HG02981 (cell line): ENCODE measurements around the gene PSMD12.
"Not testable (repeated sequence)": the region's sequence is repeated elsewhere in the genome, so short reads cannot be mapped to it uniquely, and the experiment has no call there.

Source experiments
- ATAC-seq: cut with Tn5 transposase; IDR thresholded peaks from one replicate; pipeline ENCODE4 v1.9.1; 2021; ENCODE audit warnings: mild to moderate bottlenecking, moderate library complexity; ENCODE audit not compliant: unreplicated experiment

Gene PSMD12

DNA sequence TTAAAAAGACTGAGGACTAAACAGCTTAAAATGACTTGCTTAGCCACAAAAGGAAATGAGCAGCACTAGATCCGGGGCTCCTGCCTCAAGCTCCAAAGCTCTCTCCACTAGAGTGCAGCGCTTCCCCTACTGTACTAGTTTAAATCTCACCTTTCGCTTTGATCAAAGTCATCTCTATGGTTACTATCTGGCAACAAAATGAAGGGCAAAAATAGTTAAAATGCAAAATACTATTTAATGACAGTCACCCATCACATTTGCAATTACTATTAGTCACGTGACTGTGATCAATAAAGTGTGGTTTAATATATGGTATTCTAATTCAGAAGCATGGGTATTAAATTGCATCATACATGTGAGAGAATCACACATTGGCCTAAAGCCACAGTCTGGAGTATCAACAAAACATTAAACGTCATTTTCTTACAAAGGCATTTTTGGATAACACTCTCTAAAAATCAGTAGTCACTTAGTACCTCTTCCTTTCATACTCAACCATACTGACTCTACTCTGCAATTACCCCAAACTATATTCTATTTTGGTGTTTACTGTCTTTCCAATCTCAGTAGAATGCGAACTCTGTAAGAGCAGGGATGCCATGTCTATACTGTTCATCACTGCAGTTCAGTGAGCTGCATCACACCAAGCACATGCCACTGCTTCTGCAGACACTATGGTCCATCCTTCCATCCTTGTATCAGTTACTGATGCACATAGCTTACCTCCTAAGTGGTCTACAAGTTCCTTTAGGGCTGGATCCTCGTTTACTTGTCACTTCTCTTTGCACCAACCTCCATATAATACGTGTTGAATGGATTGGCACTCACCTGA lies 6.2 kb downstream of the PSMD12 start:
- ATAC-seq, result no peak

DNA sequence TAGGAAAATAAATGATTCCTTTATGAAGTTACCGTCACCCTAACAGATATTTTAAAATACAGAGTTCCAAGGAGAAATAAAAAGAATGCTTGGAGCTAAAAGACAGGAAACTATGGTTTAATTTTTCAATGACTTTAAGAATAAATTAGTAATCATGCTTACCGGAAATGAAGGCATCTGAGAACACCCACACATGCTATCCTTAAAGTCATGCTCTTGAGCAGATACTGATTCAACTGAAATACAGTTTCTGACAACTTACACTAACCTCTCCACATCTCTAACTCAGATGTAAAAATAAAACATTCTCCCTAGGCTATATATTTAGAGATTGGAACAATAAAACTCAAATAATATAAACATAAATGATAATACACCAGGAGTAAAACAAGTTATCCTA lies 7.8 kb downstream of the PSMD12 start:
- no peak for ATAC-seq

DNA sequence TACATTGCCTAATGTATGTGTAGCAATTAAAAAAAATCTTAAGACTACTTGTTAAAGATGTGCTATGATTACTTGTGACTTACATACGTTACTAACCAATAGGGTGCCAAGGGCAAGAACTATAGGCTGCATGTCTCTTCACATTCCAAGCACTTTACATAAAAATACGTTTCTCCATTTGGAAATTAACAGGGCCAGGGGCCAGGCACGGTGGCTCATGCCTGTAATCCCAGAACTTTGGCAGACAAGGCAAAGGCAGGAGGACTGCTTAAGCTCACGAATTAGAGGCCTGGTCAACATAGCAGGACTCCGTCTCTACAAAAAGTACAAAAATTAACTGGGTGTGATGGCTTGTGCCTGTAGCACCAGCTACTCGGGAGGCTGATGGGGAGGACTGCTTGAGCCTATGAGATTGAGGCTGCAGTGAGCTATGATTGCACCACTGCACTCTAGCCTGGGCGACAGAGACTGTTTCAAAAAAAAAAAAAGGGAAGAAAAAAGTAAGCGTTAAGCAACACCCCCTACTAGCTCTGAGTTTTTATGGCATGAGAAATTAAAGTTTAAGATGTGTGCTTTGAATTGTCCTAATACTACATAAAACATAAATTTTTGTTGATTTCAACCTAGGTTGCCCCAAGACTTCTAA lies 12.3 kb downstream of the PSMD12 start:
- no peak for ATAC-seq

GRCh38 chr17:67353161-67353560 lies 13.2 kb downstream of the PSMD12 start:
- no peak for ATAC-seq

- no peak for ATAC-seq
Observed at GRCh38 chr17:67349420-67349819, 17.0 kb downstream of the PSMD12 start.

DNA sequence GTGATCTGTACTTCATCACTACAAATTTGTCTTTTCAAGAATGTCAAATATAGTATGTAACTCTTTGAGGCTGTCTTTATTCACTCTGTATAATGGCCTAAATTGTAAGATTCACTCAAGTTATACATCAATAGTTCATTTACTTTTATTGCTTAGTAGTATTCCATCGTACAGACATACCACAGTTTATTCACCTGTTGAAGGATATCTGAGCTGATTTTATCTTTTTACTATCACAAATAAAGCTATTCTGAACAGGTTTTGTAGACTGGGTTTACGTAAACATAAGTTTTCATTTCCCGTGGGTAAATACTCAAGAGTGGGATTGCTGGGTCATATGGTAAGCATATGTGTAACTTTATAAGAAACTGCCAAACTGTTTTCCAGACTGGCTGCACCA lies 18.6 kb downstream of the PSMD12 start:
- no peak for ATAC-seq

GRCh38 chr17:67343237-67343636 lies 23.1 kb downstream of the PSMD12 start:
- ATAC-seq, result no peak

DNA sequence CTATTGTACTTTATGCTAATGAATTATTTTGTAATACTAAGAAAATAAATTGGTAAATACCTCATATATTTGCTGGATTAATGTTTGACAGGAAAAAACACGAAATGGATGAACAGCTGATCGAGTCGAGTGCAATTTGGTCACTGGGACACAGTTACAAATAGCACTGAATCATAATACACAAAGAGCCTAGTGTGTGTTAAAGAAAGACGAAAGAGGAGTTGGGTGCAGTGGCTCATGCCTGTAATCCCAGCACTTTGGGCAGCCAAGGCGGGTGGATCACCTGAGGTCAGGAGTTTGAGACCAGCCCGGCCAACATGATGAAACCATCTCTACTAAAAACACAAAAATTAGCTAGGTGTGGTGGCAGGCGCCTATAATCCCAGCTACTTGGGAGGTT lies 28.0 kb downstream of the PSMD12 start:
- ATAC-seq, result not testable (repeated sequence)

GRCh38 chr17:67336859-67337258 lies 29.5 kb downstream of the PSMD12 start:
- no peak for ATAC-seq

- no peak for ATAC-seq
Observed at GRCh38 chr17:67335245-67335835, 31.0 kb downstream of the PSMD12 start.

- ATAC-seq, result not testable (repeated sequence)
Observed at GRCh38 chr17:67332162-67332508, 34.2 kb downstream of the PSMD12 start.

DNA sequence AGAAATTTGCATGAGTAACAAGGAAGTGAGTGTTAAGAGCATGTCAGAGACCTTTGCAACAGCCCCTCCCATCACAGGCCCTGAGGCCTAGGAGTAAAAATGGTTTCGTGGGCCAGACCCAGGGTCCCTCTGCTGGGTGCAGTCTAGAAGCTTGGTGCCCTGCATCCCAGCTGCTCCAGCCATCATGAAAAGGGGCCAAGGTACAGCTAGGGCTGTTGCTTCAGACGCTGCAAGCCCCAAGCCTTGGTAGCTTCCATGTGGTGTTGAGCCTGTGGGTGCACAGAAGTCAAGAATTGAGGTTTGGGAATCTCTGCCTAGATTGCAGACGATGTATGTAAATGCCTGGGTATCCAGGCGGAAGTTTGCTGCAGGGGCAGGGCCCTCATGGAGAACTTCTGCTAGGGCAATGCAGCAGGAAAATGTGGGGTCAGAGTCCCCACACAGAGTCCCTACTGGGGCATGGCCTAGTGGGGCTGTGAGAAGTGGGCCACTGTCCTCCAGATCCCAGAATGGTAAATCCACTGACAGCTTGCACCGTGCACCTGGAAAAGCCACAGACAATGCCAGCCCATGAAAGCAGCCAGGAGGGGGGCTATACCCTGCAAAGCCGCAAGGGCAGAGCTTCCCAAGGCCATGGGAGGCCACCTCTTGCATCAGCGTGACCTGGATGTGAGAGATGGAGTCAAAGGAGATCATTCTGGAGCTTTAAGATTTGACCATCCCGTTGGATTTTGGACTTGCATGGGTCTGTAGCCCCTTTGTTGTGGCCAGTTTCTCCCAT lies 34.8 kb downstream of the PSMD12 start:
- ATAC-seq, result not testable (repeated sequence)

DNA sequence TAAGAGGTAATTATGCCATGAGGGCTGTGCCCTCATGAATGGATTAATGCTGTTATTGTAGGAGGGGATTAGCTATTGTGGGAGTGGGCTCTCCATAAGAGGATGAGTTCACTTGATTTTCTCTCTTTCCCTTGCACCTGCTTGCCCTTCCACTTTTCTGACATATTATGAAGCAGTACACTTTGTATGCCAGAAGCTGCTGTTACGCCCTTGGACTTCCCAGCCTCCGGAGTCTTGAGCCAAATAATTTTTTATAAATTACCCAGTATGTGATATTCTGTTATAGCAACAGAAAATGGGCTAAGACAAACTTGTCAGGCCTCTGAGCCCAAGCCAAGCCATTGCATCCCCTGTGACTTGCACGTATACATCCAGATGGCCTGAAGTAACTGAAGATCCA lies 38.4 kb downstream of the PSMD12 start:
- ATAC-seq, result no peak

DNA sequence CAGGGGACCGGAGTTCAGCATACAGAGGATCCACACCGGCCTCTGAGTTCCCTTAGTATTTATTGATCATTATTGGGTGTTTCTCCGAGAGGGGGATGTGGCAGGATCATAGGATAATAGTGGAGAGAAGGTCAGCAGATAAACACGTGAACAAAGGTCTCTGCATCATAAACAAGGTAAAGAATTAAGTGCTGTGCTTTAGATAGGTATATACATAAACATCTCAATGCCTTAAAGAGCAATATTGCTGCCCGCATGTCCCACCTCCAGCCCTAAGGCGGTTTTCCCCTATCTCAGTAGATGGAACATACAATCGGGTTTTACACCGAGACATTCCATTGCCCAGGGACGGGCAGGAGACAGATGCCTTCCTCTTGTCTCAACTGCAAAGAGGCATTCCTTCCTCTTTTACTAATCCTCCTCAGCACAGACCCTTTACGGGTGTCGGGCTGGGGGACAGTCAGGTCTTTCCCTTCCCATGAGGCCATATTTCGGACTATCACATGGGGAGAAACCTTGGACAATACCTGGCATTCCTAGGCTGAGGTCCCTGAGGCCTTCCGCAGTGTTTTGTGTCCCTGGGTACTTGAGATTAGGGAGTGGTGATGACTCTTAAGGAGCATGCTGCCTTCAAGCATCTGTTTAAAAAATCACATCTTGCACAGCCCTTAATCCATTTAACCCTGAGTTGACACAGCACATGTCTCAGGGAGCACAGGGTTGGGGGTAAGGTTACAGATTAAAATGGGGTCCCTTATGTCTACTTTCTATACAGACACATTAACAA lies 39.2 kb downstream of the PSMD12 start:
- ATAC-seq, result not testable (repeated sequence)

DNA sequence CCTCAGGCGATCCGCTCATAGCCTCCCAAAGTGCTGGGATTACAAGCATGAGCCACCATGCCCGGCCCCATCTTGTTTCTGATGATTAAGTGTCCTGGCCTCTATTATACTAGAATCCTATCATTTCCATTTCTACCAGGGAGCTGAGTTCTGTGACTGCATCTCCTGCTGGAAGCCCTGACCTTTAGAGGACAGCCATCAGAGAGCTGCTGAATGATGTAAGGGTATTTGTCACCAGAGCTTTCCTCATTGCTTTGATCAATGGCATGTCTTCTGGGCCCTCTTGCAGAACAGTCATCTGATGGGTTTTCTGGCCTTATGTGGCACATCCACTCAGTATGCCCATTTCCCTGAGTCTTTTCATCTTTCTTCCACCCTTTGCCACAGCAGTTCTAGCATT lies 39.9 kb downstream of the PSMD12 start:
- ATAC-seq, result no peak

DNA sequence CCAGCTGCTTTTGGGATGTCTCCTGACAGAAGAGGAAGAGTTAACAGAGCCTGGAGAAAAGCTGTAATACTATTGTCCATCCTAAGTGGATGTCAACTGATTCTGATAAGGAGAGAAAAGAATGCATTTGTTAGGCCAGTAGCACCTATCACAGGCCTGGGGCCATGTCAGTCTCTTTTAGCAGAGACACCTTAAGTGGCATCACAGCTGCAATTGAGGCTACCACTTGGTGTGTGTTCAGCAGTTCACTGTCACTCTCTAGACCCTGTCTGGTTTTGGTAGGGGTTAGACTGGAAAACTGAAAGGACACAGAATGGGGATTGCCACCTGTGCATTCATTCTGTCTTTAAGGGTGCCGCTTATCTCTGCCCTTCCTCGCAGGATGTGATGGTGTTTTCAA lies 42.0 kb downstream of the PSMD12 start:
- no peak for ATAC-seq

DNA sequence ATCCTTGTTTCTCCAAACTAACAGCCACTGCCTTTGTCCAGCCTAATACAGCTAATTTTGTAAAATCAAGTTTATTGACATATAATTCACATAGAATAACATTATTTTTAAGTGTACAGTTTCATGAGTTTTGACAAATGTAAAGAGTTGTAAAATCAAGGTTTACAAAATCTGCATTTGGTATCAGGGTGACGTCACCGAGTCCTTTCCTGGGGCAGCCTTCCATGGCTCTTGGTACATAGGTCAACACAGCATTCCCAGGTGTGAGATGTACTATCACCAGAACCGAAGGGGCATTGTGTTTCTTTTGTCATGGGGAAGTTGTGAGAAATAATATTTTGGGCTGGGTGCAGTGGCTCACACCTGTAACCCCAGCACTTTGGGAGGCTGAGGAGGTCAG lies 42.9 kb downstream of the PSMD12 start:
- ATAC-seq, result no peak

GRCh38 chr17:67322042-67322787 lies 44.2 kb downstream of the PSMD12 start:
- no peak for ATAC-seq

- not testable (repeated sequence) for ATAC-seq
Observed at GRCh38 chr17:67321486-67321885, 44.9 kb downstream of the PSMD12 start.

GRCh38 chr17:67316781-67317180 lies 49.6 kb downstream of the PSMD12 start:
- ATAC-seq, result no peak
